Stimulated activated CD8-positive, alpha-beta memory T cell treated with anti-CD3 and anti-CD28 coated beads, Interleukin-15, amount 100 ng/mL, for 48 hours (primary cell): ENCODE data around the gene ARL3.

ENCODE experiments used
- DNase-seq, 2 donors: peaks; one replicate each; pipeline ENCODE4 v3.0.0-alpha.2; 2020; ENCODE audit warnings: low read depth in 2 of 2

Gene ARL3

GRCh38 chr10:102641880-102642735 lies 72.1 kb downstream of the ARL3 start:
- peak; percentile 98 for DNase-seq

- no peak for DNase-seq
Observed at GRCh38 chr10:102641402-102641801, 72.8 kb downstream of the ARL3 start.

- no peak for DNase-seq
Observed at GRCh38 chr10:102639537-102639936, 74.7 kb downstream of the ARL3 start.

GRCh38 chr10:102635377-102635776 lies 78.8 kb downstream of the ARL3 start:
- DNase-seq, result no peak

GRCh38 chr10:102634686-102635085 lies 79.5 kb downstream of the ARL3 start:
- DNase-seq, result no peak

GRCh38 chr10:102633848-102634247 lies 80.3 kb downstream of the ARL3 start:
- DNase-seq, result no peak

- no peak for DNase-seq
Observed at GRCh38 chr10:102633287-102633686, 80.9 kb downstream of the ARL3 start.

GRCh38 chr10:102632394-102633111 lies 81.6 kb downstream of the ARL3 start:
- no peak for DNase-seq

GRCh38 chr10:102631525-102632393 lies 82.4 kb downstream of the ARL3 start:
- DNase-seq, result no peak

GRCh38 chr10:102630663-102631062 lies 83.5 kb downstream of the ARL3 start:
- DNase-seq, result no peak

- no peak for DNase-seq
Observed at GRCh38 chr10:102629661-102630614, 84.3 kb downstream of the ARL3 start.

GRCh38 chr10:102628451-102628911 lies 85.7 kb downstream of the ARL3 start:
- DNase-seq, result no peak

GRCh38 chr10:102627736-102628293 lies 86.4 kb downstream of the ARL3 start:
- no peak for DNase-seq

- no peak for DNase-seq
Observed at GRCh38 chr10:102627291-102627735, 86.9 kb downstream of the ARL3 start.

GRCh38 chr10:102626026-102626685 lies 88.0 kb downstream of the ARL3 start:
- DNase-seq, result no peak

- DNase-seq, result no peak
Observed at GRCh38 chr10:102624751-102625645, 89.2 kb downstream of the ARL3 start.

- DNase-seq, result no peak
Observed at GRCh38 chr10:102624094-102624493, 90.1 kb downstream of the ARL3 start.
